ENCODE measurements around the gene CNTN1. TPM values are rescaled to one million over a fixed set of nuclear protein-coding genes. Genes with fewer than 3 reads are reported as not detected.

Gene CNTN1
- total RNA-seq, 2 donors from 2014 or later: not detected

GRCh38 chr12:41108032-41108431 is 415.8 kb downstream of the CNTN1 start:
- H3K4me1 Mint-ChIP-seq (ENCODE audit: low read depth): no peaks in the 10 kb centered on the region
- H3K4me3 Mint-ChIP-seq: no peak overlapping the region
- ATAC-seq (replicated peaks in 1 of 2) (no peak), DNase-seq (no peak)
- peaks cover 2 to 3% of the 10 kb centered on the region in 2 donors for H3K9me3 Mint-ChIP-seq
- H3K27me3 Mint-ChIP-seq (ENCODE audit: low read depth): no peaks in the 10 kb centered on the region
- no peak overlapping the region for H3K27ac Mint-ChIP-seq
- no peaks in the 10 kb centered on the region for H3K36me3 Mint-ChIP-seq (ENCODE audit: insufficient read depth in 2 of 2)

GRCh38 chr12:41112903-41113302 is 420.7 kb downstream of the CNTN1 start:
- ATAC-seq (replicated peaks in 1 of 2) (no peak), DNase-seq (no peak)
- Mint-ChIP-seq H3K27ac (no peak overlapping the region), H3K9me3 (peaks cover 4 to 6% of the 10 kb centered on the region in 2 donors), H3K4me1 (ENCODE audit: low read depth) (no peaks in the 10 kb centered on the region), H3K27me3 (ENCODE audit: low read depth) (no peaks in the 10 kb centered on the region), H3K36me3 (ENCODE audit: insufficient read depth in 2 of 2) (no peaks in the 10 kb centered on the region), H3K4me3 (no peak overlapping the region)

- DNase-seq (no peak), ATAC-seq (replicated peaks in 1 of 2) (no peak)
- Mint-ChIP-seq H3K4me1 (ENCODE audit: low read depth) (no peaks in the 10 kb centered on the region), H3K27ac (no peak overlapping the region), H3K27me3 (ENCODE audit: low read depth) (no peaks in the 10 kb centered on the region), H3K9me3 (peaks cover 0 to 2% of the 10 kb centered on the region in 2 donors), H3K36me3 (ENCODE audit: insufficient read depth in 2 of 2) (no peaks in the 10 kb centered on the region), H3K4me3 (no peak overlapping the region)
Observed at GRCh38 chr12:41120211-41120610, 428.0 kb downstream of the CNTN1 start.

GRCh38 chr12:41121374-41121773 is 429.1 kb downstream of the CNTN1 start:
- Mint-ChIP-seq H3K4me1 (ENCODE audit: low read depth) (no peaks in the 10 kb centered on the region), H3K27me3 (ENCODE audit: low read depth) (no peaks in the 10 kb centered on the region), H3K36me3 (ENCODE audit: insufficient read depth in 2 of 2) (no peaks in the 10 kb centered on the region), H3K4me3 (no peak overlapping the region), H3K27ac (no peak overlapping the region), H3K9me3 (peaks cover 0 to 2% of the 10 kb centered on the region in 2 donors)
- ATAC-seq (replicated peaks in 1 of 2) (no peak), DNase-seq (no peak)
